ENCODE measurements around the gene F5.

GRCh38 chr1:169574336-169574735 lies 11.9 kb downstream of the F5 start:
- TF ChIP-seq CTCF (IDR thresholded peaks at IDR 0.05) (no peak), POLR2A (IDR thresholded peaks at IDR 0.05) (no peak)
